OCI-LY3 (cell line): ENCODE measurements around the gene GPT2.
"Not testable (repeated sequence)": the region's sequence is repeated elsewhere in the genome, so short reads cannot be mapped to it uniquely, and the experiment has no call there.

ENCODE experiments used
- CTCF ChIP-seq: fragments of 200-600, 300-600 bp; sonication (generic); IDR thresholded peaks from 2 replicates; pipeline ENCODE4 v1.5.1; 2014; ENCODE audit warnings: antibody characterized with exemption, low read length, low read depth
- EZH2phosphoT487 ChIP-seq: fragments of 200-600 bp; shearing (Covaris generic); IDR thresholded peaks from 2 replicates; pipeline ENCODE4 v1.6.1; 2018; ENCODE audit warnings: antibody characterized with exemption, mixed run types, low read depth

DNA sequence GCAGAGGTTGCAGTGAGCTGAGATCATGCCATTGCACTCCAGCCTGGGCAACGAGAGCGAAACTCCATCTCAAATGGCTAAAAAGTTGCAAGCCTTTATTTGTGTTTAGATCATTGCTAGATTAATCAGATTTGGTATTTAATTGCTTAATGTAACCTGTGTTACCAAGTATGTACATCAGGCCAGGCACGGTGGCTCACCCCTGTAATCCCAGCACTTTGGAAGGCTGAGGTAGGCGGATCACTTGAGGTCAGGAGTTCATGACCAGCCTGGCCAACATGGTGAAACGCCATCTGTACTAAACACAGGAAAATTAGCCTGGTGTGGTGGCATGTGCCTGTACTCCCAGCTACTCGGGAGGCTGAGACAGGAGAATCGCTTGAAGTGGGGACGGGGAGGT lies 60.6 kb downstream of the GPT2 start:
- not testable (repeated sequence) for TF ChIP-seq EZH2phosphoT487, CTCF
